ENCODE measurements around the gene CELF4. TPM values are rescaled to one million over a fixed set of nuclear protein-coding genes. Genes with fewer than 3 reads are reported as not detected.

CELF4 gene
- total and polyA plus RNA-seq, 2 of the 4 experiments (the other 2 are of a cell fraction), result not detected

- no peak overlapping the region for H3K9ac ChIP-seq (ENCODE audit: low read depth, low read length)
- ChIA-PET POLR2A (ENCODE audit: unreplicated experiment) (no interaction called here), CTCF (no interaction called here)
- no peaks in the 10 kb centered on the region for H3K36me3 ChIP-seq (ENCODE audit: control insufficient read depth, insufficient read depth, low read length)
- H2BK15ac ChIP-seq (ENCODE audit: low read depth, low read length), result no peak overlapping the region
- no peak overlapping the region for H2AK5ac ChIP-seq (ENCODE audit: low read depth, low read length)
- WGBS, 2 experiments (ENCODE audit: extremely low coverage in 2 of 2, insufficient read length in 1 of 2), result no CpG with 5 or more reads among the region's 3 CpGs
- H4K91ac ChIP-seq (ENCODE audit: insufficient read depth, low read depth, low read length), result no peak overlapping the region
- no peak overlapping the region for H4K5ac ChIP-seq (ENCODE audit: low read depth, low read length)
- H3K9me1 ChIP-seq (ENCODE audit: insufficient read depth, low read length), result no peaks in the 10 kb centered on the region
- H3K18ac ChIP-seq (ENCODE audit: low read depth, low read length), result no peak overlapping the region
- H2BK20ac ChIP-seq (ENCODE audit: low read depth, low read length), result no peak overlapping the region
- DNase-seq (no peak), ATAC-seq (ENCODE audit: low read depth) (no peak)
- no peak overlapping the region for H3K14ac ChIP-seq (replicated peaks; ENCODE audit: low read depth, low read length)
- no peaks in the 10 kb centered on the region for H4K20me1 ChIP-seq (ENCODE audit: insufficient read depth, low read length)
- intact Hi-C loops (cut with micrococcal nuclease) (no loop called here), dilution Hi-C loops (cut with HindIII; ENCODE audit: low sequenced_read_pairs, unreplicated experiment) (no loop called here), in situ Hi-C loops (cut with MboI; ENCODE audit: low sequenced_read_pairs) (no loop called here)
- no peak overlapping the region for H3K56ac ChIP-seq (ENCODE audit: extremely low read depth, insufficient read depth, low read length)
- H3K4me2 ChIP-seq (ENCODE audit: low read depth, low read length), result no peak overlapping the region
- H2BK5ac ChIP-seq (ENCODE audit: low read depth, low read length, poor library complexity, severe bottlenecking), result no peak overlapping the region
- no peak overlapping the region for H3K4me3 ChIP-seq (ENCODE audit: insufficient read depth, low read depth, low read length)
- H3K79me1 ChIP-seq (ENCODE audit: low read depth in 1 of 2, low read length in 2 of 2), result no peaks in the 10 kb centered on the region
- no peak overlapping the region for H4K8ac ChIP-seq (ENCODE audit: low read depth in 2 of 2, low read length in 2 of 2)
- no peak overlapping the region for H2AFZ ChIP-seq (replicated peaks; ENCODE audit: low read length, poor library complexity)
- TF ChIP-seq BHLHE40 (IDR thresholded peaks at IDR 0.05; ENCODE audit: low read depth, low read length) (no peak), CHD1 (IDR thresholded peaks at IDR 0.05; ENCODE audit: low read depth, low read length) (no peak), CEBPB (IDR thresholded peaks at IDR 0.05; ENCODE audit: low read depth, low read length) (no peak), ELK1 (IDR thresholded peaks at IDR 0.05; ENCODE audit: borderline replicate concordance, low read depth, low read length) (no peak), MAFK (IDR thresholded peaks at IDR 0.05; ENCODE audit: low read depth, low read length) (no peak), CTCF (conservative IDR thresholded peaks at IDR 0.05; ENCODE audit: low read depth, low read length) (no peak), FOS (IDR thresholded peaks at IDR 0.05; ENCODE audit: low read depth, low read length) (no peak), MAZ (IDR thresholded peaks at IDR 0.05; ENCODE audit: borderline replicate concordance, low read depth, low read length) (no peak)
- no peak overlapping the region for H3K4ac ChIP-seq (ENCODE audit: low read depth, low read length)
- BruUV-seq (replicated peaks), result no TSS peak
- no peak overlapping the region for H3K27ac ChIP-seq (ENCODE audit: insufficient read depth, low read length)
- H2AK9ac ChIP-seq (replicated peaks; ENCODE audit: low read depth, low read length, poor library complexity), result no peak overlapping the region
- H3K27me3 ChIP-seq (ENCODE audit: control insufficient read depth, insufficient read depth, low read length), result peaks cover 13% of the 10 kb centered on the region
- H3K4me1 ChIP-seq (ENCODE audit: control insufficient read depth, insufficient read depth, low read length), result no peaks in the 10 kb centered on the region
- no peak overlapping the region for H2BK120ac ChIP-seq (ENCODE audit: low read depth, low read length)
- no peak overlapping the region for H3K23ac ChIP-seq (ENCODE audit: low read depth, low read length)
- H3K9me3 ChIP-seq (ENCODE audit: control insufficient read depth, insufficient read depth, low read length), result no peaks in the 10 kb centered on the region
Measured at GRCh38 chr18:37355772-37356171, 209.8 kb downstream of the CELF4 start.
